ENCODE data around the gene AGER. TPM values are rescaled to one million over a fixed set of nuclear protein-coding genes. Genes with fewer than 3 reads are reported as not detected.
"Not testable (repeated sequence)": the region's sequence is repeated elsewhere in the genome, so short reads cannot be mapped to it uniquely, and the experiment has no call there.

The AGER gene
- total and polyA plus RNA-seq, 9 donors = 3.7 to 17.1 (median 10.1) TPM

- no peaks in the 10 kb centered on the region for H3K9me3 ChIP-seq (replicated peaks; ENCODE audit: control insufficient read depth, low read depth, low read length)
- peak overlapping the region; percentile 21 for H3K4me3 ChIP-seq (ENCODE audit: low read length)
- DNase-seq = peak; percentile 73
- H3K27ac ChIP-seq (ENCODE audit: low read length) = no peak overlapping the region
- H3K4me1 ChIP-seq (ENCODE audit: control insufficient read depth, insufficient read depth, low read length) = peaks cover 28% of the 10 kb centered on the region
- peaks cover 70% of the 10 kb centered on the region for H3K27me3 ChIP-seq (ENCODE audit: control insufficient read depth, insufficient read depth, low read length)
- H3K36me3 ChIP-seq (ENCODE audit: control insufficient read depth, insufficient read depth, low read length) = no peaks in the 10 kb centered on the region
- 6% methylated on average over 28 of the region's 39 CpGs for WGBS (ENCODE audit: insufficient coverage)
Observed at GRCh38 chr6:32148289-32149091, 35.6 kb downstream of the AGER start.

GRCh38 chr6:32147401-32148132 lies 36.5 kb downstream of the AGER start:
- 88% methylated on average over 2 of the region's 4 CpGs for WGBS (ENCODE audit: insufficient coverage)
- Histone ChIP-seq H3K4me3 (ENCODE audit: low read length) (no peak overlapping the region), H3K4me1 (ENCODE audit: control insufficient read depth, insufficient read depth, low read length) (peaks cover 19% of the 10 kb centered on the region), H3K27me3 (ENCODE audit: control insufficient read depth, insufficient read depth, low read length) (peaks cover 61% of the 10 kb centered on the region), H3K27ac (ENCODE audit: low read length) (no peak overlapping the region), H3K9me3 (replicated peaks; ENCODE audit: control insufficient read depth, low read depth, low read length) (no peaks in the 10 kb centered on the region), H3K36me3 (ENCODE audit: control insufficient read depth, insufficient read depth, low read length) (no peaks in the 10 kb centered on the region)
- no peak for DNase-seq

GRCh38 chr6:32146687-32147086 lies 37.4 kb downstream of the AGER start:
- 20% methylated on average over 4 of the region's 4 CpGs for WGBS (ENCODE audit: insufficient coverage)
- Histone ChIP-seq H3K9me3 (replicated peaks; ENCODE audit: control insufficient read depth, low read depth, low read length) (no peaks in the 10 kb centered on the region), H3K4me3 (ENCODE audit: low read length) (no peak overlapping the region), H3K27ac (ENCODE audit: low read length) (no peak overlapping the region), H3K36me3 (ENCODE audit: control insufficient read depth, insufficient read depth, low read length) (no peaks in the 10 kb centered on the region), H3K27me3 (ENCODE audit: control insufficient read depth, insufficient read depth, low read length) (peaks cover 57% of the 10 kb centered on the region), H3K4me1 (ENCODE audit: control insufficient read depth, insufficient read depth, low read length) (peaks cover 11% of the 10 kb centered on the region)
- no peak for DNase-seq

- DNase-seq = no peak
- H3K4me3 ChIP-seq (ENCODE audit: low read length) = no peak overlapping the region
- peaks cover 54% of the 10 kb centered on the region for H3K27me3 ChIP-seq (ENCODE audit: control insufficient read depth, insufficient read depth, low read length)
- H3K4me1 ChIP-seq (ENCODE audit: control insufficient read depth, insufficient read depth, low read length) = peaks cover 9% of the 10 kb centered on the region
- 92% methylated on average over 1 of the region's 1 CpG for WGBS (ENCODE audit: insufficient coverage)
- no peaks in the 10 kb centered on the region for H3K36me3 ChIP-seq (ENCODE audit: control insufficient read depth, insufficient read depth, low read length)
- no peaks in the 10 kb centered on the region for H3K9me3 ChIP-seq (replicated peaks; ENCODE audit: control insufficient read depth, low read depth, low read length)
- H3K27ac ChIP-seq (ENCODE audit: low read length) = no peak overlapping the region
Observed at GRCh38 chr6:32146287-32146686, 37.8 kb downstream of the AGER start.

GRCh38 chr6:32144238-32144637 lies 39.8 kb downstream of the AGER start:
- not testable (repeated sequence) for H3K27ac ChIP-seq (ENCODE audit: low read length); H3K4me3 ChIP-seq (ENCODE audit: low read length); H3K36me3 ChIP-seq (ENCODE audit: control insufficient read depth, insufficient read depth, low read length); H3K9me3 ChIP-seq (replicated peaks; ENCODE audit: control insufficient read depth, low read depth, low read length); H3K4me1 ChIP-seq (ENCODE audit: control insufficient read depth, insufficient read depth, low read length); DNase-seq
- peaks cover 35% of the 10 kb centered on the region for H3K27me3 ChIP-seq (ENCODE audit: control insufficient read depth, insufficient read depth, low read length)
- WGBS (ENCODE audit: insufficient coverage) = no CpG with 5 or more reads among the region's 7 CpGs

- no peaks in the 10 kb centered on the region for H3K9me3 ChIP-seq (replicated peaks; ENCODE audit: control insufficient read depth, low read depth, low read length)
- H3K27me3 ChIP-seq (ENCODE audit: control insufficient read depth, insufficient read depth, low read length) = peaks cover 5% of the 10 kb centered on the region
- H3K27ac ChIP-seq (ENCODE audit: low read length) = no peak overlapping the region
- no peaks in the 10 kb centered on the region for H3K36me3 ChIP-seq (ENCODE audit: control insufficient read depth, insufficient read depth, low read length)
- no peak overlapping the region for H3K4me3 ChIP-seq (ENCODE audit: low read length)
- H3K4me1 ChIP-seq (ENCODE audit: control insufficient read depth, insufficient read depth, low read length) = no peaks in the 10 kb centered on the region
- DNase-seq = no peak
- 90% methylated on average over 2 of the region's 5 CpGs for WGBS (ENCODE audit: insufficient coverage)
Observed at GRCh38 chr6:32140420-32141046, 43.5 kb downstream of the AGER start.

- H3K4me3 ChIP-seq (ENCODE audit: low read length) = no peak overlapping the region
- no peak for DNase-seq
- H3K36me3 ChIP-seq (ENCODE audit: control insufficient read depth, insufficient read depth, low read length) = no peaks in the 10 kb centered on the region
- H3K9me3 ChIP-seq (replicated peaks; ENCODE audit: control insufficient read depth, low read depth, low read length) = no peaks in the 10 kb centered on the region
- H3K27ac ChIP-seq (ENCODE audit: low read length) = no peak overlapping the region
- H3K27me3 ChIP-seq (ENCODE audit: control insufficient read depth, insufficient read depth, low read length) = peaks cover 4% of the 10 kb centered on the region
- H3K4me1 ChIP-seq (ENCODE audit: control insufficient read depth, insufficient read depth, low read length) = no peaks in the 10 kb centered on the region
- 20% methylated on average over 2 of the region's 5 CpGs for WGBS (ENCODE audit: insufficient coverage)
Observed at GRCh38 chr6:32139590-32139989, 44.5 kb downstream of the AGER start.

- H3K4me3 ChIP-seq (ENCODE audit: low read length) = no peak overlapping the region
- H3K27ac ChIP-seq (ENCODE audit: low read length) = no peak overlapping the region
- H3K4me1 ChIP-seq (ENCODE audit: control insufficient read depth, insufficient read depth, low read length) = no peaks in the 10 kb centered on the region
- H3K36me3 ChIP-seq (ENCODE audit: control insufficient read depth, insufficient read depth, low read length) = no peaks in the 10 kb centered on the region
- H3K27me3 ChIP-seq (ENCODE audit: control insufficient read depth, insufficient read depth, low read length) = peaks cover 9% of the 10 kb centered on the region
- no peaks in the 10 kb centered on the region for H3K9me3 ChIP-seq (replicated peaks; ENCODE audit: control insufficient read depth, low read depth, low read length)
- no peak for DNase-seq
Observed at GRCh38 chr6:32137454-32137853, 46.6 kb downstream of the AGER start.

GRCh38 chr6:32133786-32134185 lies 50.3 kb downstream of the AGER start:
- H3K4me1 ChIP-seq (ENCODE audit: control insufficient read depth, insufficient read depth, low read length) = peaks cover 11% of the 10 kb centered on the region
- WGBS (ENCODE audit: insufficient coverage) = no CpG with 5 or more reads among the region's 4 CpGs
- H3K27me3 ChIP-seq (ENCODE audit: control insufficient read depth, insufficient read depth, low read length) = peaks cover 6% of the 10 kb centered on the region
- DNase-seq = no peak
- H3K27ac ChIP-seq (ENCODE audit: low read length) = no peak overlapping the region
- no peaks in the 10 kb centered on the region for H3K9me3 ChIP-seq (replicated peaks; ENCODE audit: control insufficient read depth, low read depth, low read length)
- H3K36me3 ChIP-seq (ENCODE audit: control insufficient read depth, insufficient read depth, low read length) = no peaks in the 10 kb centered on the region
- H3K4me3 ChIP-seq (ENCODE audit: low read length) = no peak overlapping the region

- Histone ChIP-seq H3K4me3 (ENCODE audit: low read length) (no peak overlapping the region), H3K4me1 (ENCODE audit: control insufficient read depth, insufficient read depth, low read length) (peaks cover 20% of the 10 kb centered on the region), H3K36me3 (ENCODE audit: control insufficient read depth, insufficient read depth, low read length) (peaks cover under 1% of the 10 kb centered on the region), H3K9me3 (replicated peaks; ENCODE audit: control insufficient read depth, low read depth, low read length) (no peaks in the 10 kb centered on the region), H3K27ac (ENCODE audit: low read length) (no peak overlapping the region), H3K27me3 (ENCODE audit: control insufficient read depth, insufficient read depth, low read length) (peaks cover 6% of the 10 kb centered on the region)
- no peak for DNase-seq
Observed at GRCh38 chr6:32132110-32132509, 51.9 kb downstream of the AGER start.

Data from muscle of leg (tissue), 11 donors.